Islet precursor cell (in vitro differentiated cells): ENCODE measurements around the gene ID3.
"Not testable (repeated sequence)": the region's sequence is repeated elsewhere in the genome, so short reads cannot be mapped to it uniquely, and the experiment has no call there.

Experiments used
- DNase-seq: peaks from one replicate; pipeline ENCODE4 v3.0.0-alpha.2; 2018

ID3 gene

DNA sequence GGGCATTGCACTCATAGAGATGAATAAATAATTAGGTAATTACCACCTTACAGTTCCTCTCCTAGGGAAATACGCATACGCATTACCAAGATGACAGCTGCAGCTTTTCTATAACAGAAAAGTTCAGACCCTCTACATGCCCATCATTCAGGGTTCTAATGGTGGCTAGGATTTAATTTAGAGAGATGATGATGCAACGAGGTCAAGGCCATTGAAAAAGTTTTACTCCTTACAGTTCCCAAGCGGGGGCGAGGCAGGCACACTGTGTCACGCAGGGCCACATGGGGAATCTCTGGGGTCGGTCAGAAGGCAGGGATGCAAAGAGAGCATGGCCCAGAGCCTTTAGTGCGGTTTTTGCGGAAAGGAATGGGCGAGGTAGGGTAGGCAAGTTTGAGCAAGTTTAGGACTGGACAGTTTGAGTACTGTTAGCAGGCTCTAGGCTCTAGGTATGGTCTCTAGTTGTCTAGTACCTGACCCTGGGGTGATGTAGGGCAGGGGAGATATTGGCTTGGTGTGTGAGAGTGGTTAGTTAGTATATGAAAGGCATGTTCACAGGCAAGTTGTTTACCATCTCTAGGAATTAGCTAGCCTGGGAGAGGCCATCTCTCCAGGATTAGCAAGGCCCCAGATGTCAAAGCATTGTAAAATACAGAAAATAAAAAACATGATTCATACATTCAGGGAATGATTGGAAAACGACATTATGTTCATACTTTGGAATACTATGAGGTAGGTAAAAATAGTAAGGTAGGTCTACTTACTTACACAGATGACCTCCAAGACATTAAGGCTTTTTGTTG lies 29.6 kb upstream of the ID3 start:
- no peak for DNase-seq

DNA sequence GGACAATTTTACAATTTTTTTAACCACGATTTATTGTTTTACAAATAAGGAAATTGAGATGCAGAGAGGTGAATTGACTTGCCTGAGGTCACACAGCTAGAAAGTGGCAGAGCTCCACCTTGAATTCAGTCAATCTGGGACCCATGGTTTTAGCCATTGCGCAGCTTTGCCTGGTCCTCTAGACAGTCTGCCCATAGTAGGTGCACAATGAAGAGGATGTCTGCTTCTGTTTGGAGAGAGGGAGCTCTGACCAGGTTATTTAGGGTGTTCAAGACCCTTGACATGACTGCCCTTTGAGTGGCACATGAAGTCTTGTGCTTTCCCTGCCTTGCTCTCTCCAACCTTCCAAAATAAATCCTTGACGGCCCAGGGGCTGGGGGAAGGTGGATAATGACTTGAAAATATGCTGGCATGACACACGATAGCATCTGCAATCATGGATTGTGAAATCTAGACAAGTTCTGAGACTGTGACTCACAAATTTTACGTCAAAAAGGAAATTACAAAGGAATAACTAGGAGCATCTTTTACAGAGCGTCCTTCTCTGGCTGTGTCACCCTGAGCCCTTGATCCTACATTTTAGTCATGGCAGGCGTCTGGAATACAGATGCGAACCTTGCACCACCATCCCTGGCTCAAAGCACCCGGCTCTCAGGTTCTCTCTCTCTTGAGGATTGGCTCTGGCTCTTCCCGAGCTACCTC lies 26.2 kb upstream of the ID3 start:
- peak; percentile 79 for DNase-seq

DNA sequence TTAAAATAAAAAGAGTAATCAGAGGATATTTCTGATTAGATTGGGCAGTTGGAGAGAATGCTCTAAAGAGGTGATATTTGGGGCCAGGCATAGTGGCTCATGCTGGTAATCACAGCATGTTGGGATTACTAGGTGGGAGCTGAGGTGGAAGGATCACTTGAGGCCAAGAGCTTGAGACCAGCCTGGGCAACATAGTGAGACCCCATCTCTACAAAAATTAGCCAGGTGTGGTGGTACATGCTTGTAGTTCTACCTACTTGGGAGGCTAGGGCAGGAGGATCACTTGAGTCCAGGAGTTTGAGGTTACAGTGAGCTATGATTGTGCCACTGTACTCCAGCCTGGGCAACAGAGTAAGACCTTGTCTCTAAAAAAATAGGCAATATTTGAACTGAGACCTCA lies 24.4 kb upstream of the ID3 start:
- DNase-seq = not testable (repeated sequence)

DNA sequence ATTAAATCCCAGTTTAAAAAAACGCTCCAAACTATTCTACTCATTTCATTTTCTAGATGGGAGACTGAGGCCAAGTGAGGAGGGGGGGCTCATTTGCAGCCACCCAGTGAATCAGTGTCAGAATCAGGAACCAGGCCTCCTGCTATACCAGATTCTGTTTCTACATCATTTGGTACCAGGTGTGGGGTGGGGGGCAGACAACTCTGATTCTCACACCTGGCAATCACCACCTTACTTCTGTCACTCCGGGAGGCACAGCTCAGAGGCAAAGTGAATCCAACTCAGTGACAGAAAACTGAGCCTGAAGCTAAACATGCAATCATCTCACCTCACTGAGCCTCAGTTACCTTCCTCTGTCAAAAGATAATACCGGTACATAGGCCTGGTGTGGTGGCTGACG lies 23.5 kb upstream of the ID3 start:
- DNase-seq = no peak

DNA sequence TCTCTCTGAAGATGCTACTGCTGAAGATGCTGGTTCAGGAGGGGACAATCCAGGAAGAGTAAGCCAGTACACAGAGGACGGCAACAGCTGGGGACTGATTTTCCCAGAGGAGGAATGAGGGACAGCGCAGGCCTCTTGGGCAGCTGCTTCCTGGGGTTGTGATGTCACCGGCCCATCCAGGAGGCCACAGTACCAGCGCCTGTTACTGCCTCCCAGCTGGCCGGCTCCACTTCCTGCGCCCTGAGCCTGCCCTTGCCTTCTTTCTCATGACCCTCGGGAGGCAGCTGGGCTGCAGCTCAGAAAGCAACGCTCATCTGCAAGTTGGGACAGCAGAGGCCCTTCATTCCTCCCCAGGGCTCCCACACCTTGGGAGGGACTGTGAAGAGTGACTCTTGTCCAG lies 21.9 kb upstream of the ID3 start:
- peak; percentile 84 for DNase-seq

DNA sequence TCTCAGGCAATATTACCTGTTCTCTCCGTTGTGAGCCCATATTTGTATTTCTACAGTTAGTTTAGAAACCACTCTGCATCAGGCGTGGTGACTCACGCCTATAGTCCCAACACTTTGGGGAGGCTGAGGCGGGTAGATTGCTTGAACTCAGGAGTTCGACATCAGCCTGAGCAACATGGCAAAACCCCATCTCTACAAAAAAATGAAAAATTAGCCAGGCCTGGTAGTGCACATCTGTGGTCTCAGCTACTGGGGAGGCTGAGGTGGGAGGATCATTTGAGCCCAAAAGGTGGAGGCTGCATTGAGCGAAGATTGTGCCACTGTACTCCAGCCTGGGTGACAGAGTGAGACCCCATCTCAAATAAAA lies 19.7 kb upstream of the ID3 start:
- DNase-seq = no peak

DNA sequence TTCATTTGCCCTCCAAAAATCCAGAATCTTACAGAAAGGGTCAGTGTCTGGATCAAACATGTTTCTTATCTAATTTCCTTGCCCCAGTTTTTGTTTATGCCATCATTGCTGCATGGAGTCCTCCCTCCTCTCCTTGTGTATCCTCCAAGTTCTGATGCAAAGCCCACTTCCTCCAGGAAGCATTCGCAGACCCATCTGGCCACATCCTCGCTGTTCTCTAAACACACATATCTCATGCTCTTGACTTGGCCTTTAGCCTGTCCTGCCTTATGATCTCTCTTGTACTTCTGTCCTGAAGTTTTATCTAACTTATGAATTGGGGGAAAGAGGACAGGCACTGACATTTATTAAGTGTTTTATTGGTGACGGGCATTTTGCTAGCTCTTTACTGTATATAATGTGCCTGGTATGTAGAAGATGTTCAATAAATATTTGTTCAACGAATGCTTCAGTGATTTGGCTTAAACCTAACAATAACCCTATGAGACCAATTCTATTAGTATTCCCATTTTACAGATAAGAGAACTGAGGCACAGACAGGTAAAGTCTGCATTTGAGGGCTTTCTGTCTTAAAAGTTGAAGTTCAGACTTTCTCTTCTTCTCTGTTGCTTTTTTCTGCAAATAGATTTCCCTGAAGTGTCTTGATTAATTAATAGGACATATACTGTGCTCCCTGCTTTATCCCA lies 19.2 kb upstream of the ID3 start:
- DNase-seq = no peak

DNA sequence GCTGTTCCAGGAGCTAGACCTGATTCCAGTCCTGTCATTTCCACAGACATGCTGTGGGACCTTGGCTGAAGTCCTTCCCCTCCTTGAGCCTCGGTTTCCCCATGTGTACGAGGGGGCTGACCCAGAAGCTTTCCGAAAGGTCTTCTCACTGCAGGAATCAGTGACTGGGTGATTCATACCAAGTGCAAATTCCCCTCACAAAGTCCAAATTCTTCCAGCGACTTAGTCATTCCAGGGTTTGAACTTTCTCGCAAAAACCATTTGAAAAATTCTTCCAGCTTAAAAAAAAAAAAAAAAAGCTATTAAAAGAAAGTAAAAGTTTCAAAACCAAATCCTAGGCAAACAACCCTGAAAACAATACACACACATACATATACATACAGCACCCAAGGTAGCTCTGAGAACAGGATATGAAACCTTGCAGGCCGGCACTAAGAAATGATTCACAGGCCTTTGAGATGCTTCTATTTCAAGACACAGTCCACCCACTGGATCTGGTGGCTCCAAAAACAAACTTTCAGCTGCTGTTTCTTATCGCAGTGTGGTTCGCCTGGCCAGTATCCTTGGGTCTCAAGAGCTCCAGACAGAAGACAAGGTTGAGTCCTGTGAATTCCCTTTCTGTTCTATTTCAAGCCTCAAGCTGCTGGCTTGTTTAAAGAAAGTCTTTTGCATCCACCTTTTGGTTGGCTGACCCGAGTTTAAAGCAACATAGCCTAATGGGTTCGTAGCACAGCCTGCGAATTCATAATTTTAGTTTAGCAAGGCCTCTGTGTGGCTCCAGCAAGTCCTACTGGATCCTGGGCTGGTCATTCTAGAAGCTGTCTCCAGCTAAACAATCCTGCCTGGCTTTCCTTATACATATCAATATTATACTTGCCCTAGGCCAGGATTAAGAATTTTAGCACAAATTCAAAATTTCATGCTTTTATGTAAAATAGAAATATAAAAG lies 18.0 kb upstream of the ID3 start:
- DNase-seq = peak; percentile 86

DNA sequence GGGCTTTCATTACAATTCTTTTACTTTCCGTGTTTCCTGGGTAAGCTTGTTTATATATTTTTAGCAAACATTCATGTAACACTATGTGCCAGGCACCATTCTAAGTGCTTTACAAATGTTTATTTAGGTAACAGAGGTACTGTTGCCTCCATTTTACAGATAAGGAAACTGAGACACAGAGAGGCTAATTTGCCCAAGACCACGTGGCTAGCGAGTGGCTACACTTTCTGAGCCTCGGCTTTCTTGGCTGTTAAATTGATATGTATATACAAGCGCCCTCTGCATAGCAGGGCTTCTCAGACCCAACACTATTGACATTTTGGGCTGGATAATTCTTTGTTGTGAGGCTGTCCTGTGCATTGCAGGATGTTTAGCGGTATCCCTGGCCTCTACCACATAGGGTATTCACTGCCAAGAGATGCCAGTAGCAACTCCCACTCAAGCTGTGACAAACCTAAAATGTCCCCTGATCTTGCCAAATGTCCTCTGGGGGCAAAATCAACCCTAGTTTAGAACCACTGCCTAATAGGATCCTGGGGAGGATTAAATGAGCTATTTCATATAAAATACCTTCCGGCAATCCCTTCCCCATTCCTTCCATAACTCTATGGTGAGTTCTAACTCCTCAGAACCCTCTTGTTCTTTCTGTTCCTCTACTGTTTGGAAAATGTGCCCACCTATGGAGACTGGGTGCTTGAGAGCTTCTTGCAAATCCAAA lies 17.2 kb upstream of the ID3 start:
- no peak for DNase-seq

DNA sequence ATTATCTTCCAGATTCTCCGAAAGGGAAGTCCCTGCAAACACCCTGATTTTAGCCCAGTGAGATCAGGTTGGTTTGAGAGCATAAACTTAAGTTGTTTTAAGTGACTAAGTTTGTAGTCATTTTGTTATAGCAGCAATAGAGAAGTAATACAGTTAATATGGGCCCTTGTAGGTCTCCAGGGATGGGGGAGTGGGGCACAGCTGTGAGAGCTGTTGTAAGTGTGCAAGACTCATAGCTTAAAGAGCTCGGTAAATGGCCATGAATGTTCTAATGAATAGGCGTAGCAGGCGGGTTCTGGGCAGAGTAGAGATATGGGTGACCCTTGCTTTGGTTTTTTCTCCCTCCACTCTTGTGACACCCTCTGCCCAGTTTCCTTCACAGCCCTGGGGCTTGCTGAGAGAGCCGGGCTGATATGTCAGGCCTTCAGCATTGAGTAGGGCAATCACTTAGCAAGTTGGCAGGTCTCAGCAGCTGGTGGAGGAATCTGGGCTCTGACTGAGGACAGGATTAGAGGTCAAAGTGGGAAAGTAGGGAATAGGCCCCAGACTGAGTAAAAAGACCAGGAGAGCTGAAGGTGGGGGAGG lies 16.0 kb upstream of the ID3 start:
- DNase-seq = no peak

DNA sequence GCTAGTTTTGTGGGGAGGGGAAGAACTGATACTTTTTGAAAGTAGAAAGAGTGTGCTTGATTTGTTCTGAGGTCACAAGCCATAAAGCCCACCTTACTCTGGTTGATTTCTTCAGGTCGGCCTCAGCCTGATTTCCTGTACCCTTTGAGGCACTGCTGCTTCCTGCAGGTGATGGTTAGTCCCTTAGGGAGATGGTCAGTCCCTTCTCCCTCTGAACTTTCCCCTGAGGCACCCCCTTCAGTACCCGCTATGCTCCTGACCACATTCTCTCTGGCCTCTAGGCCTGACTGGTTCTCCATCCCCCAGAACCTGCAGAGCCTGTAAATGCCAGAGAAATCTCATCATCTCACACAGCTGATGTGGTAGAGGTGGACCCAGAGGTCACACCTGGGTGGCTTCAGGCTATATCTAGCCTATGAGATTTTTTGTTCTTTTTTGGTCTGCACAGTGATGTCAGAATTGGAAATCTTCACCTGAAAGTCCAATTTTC lies 15.0 kb upstream of the ID3 start:
- DNase-seq = peak; percentile 87

DNA sequence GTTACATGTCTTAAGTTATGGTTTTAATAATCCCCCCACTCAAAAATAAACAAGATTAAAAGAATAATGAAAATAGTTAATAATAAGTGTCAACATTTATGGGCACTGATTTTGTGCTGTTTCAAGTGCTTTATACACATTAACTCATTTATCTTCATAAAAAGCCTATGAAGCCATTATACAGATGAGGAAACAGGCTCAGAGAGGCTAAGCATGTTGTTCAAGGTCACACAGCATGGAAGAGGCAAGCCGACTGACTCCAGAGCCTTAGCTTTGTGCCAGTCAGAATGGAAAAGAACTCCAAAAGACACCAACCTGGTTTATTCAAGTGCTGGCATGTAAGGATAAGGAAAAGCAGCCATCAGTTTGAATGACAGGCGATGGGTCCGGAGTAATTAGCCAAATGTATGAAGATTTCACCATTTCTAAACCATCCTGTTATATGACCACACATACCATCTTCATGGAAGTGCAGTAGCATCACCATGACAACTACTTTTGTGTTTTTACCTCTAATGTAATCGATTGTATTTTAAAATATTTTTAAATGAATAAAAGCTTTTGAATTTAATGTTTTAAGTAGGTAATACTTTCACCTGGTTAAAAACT lies 14.4 kb upstream of the ID3 start:
- DNase-seq = no peak

DNA sequence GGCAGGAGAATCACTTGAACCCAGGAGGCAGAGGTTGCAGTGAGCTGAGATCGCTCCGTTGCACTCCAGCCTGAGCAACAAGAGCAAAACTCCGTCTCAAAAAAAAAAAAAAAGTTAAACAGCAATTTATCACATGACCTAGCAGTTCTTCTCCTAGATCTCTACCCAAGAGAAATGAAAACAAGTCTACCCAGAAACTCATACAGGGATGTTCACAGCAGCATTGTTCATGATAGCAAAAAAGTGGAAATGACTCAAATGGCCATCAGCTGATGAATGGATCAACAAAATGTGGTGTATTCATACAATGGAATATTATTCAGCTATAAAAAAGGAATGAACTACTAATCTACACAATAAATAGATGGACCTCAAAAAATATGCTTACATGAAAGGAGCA lies 12.2 kb upstream of the ID3 start:
- DNase-seq = no peak

DNA sequence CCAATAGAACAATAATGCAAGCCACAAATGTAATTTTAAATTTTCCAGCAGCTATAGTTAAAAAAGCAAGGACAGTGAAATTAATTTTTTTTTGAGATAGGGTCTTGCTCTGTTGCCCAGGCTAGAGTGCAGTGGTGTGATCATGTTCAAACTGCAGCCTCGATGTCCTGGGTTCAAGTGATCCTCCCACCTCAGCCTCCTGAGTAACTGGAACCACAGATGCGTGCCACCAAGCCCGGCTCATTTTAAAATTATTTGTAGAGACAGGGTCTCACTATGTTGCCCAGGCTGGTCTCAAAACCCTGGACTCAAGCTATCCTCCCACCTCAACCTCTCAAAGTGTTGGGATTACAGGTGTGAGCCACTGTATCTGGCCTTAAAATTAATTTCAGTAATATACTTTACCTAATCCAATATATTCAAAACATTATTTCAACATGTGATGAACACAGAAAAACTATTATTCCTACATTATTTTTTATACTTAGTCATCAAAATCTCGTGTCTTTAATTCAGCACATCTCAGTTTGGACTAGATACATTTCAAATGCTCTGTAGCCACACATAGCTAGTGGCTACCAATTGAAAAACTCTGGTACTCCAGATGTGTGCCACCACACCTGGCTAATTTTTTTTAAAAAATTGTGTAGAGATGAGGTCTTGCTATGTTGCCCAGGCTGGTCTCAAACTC lies 10.8 kb upstream of the ID3 start:
- no peak for DNase-seq

DNA sequence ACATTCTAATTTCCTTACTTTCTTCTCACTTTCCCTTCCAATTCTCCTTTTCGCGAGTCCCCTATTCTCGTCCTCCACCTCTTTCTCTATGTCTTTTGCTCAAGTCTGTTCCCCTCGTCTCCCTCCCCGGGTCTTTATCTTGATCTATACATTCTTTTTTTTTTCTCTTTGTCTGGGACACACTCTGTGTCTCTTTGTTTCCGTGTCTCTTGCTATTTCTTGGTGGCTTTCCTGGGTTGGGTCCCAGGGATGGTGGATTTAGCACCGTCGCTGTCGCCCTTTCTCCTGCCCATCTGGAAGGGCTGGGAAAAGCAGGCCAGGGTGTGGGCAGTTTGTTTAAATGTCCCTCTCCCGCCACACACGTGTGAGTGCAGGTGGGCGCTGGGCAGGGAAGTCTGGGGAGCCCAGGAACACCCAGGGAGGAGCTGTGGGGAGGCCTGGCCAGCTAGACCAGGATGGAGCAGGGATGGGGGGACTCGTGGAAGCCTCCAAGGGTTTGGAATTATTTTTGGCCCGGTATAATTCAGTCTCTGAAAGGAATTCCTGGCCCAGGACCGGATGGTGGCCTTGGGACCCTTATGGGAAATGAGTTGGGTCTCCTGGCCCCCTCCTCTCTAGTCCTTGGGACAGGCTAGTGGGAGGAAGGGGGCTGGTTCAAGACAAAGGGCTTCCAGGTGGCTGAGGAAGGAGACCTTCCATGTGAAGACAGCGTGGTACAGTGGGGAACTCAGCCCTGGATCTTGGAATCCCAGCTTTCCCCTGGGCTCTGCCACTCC lies 9.5 kb upstream of the ID3 start:
- no peak for DNase-seq

DNA sequence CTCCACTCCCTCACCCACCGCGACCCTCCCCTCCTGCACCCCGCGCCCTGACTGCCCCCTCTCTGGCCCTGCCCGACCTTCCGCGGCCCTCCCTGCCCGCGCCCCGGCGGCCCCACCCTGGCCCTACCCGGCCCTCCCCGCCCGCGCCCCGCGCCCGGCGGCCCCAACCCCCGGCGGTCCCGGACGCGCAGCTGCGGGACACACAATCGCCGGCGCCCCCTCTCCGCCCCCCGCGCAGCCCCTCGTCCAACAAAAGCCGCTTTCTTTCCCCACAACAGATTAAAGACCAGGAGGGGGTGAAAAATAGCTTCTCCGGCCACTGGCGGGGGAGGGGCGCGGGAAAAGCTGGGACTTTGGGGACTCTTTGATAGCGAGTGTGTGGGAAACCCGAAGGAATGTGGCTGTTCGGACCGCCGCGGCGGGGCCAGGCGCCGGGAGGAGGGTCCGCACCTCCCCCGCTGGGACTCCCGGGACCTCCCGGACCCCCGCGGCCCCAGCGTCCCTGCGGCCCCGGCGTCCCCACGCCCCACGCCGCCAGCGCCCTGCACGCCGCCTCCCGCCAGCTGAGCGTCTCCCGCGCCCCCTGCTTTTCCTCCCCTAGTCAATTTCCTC lies 8.8 kb upstream of the ID3 start:
- peak; percentile 75 for DNase-seq

DNA sequence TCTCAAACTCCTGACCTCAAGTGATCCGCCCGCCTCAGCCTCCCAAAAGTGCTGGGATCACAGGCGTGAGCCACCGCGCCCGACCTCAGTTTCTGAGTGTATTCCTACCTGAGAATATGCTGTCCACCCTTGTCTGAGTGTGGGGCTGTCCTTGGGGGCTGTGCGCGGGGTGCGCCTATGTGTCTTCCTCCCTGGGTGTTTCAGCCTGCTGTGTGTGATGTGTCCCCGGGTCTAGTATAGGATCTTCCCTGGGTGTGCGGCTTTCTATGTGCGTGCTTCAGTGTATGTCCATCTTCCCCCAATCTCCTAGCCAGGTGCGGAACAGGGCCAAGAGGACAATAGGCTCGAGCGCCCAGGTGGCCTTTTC lies 8.3 kb upstream of the ID3 start:
- no peak for DNase-seq

DNA sequence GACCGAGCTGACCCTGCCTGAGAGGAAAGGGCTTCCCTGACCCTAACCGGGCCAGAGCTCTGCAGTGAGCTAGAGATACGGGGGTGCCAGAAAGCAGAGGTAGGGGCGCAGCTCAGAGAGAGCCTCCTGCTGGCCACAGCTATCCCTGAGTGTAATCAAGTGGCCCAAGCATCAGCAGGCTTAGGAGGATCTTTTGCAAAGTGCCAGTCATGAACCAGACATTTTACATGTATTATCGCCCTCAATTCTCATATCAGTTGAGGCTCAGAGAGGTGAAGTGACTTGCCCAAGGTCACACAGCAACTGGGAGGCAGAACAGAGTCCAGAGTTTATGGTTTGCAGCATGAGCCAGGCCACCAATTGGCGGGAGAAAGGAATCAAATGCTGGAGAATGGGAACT lies 7.0 kb upstream of the ID3 start:
- no peak for DNase-seq

DNA sequence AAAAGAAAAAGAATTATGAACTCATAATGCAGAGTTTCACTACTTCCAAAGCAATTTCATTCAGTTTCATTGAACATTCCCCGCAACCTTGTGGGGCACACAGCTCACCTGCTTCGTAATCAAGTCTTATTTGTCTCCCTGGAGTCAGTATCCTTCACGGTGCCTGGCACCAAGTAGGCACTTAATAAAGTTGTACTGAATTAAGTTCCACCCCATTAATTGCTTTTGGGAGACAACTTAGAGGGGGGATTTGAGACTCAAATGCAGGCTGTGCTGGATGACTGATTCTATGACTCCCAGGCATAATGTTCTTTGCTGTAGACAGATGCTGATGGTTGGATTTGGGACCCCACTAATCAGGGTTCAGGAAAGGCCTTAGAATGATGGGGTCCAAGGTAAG lies 6.5 kb upstream of the ID3 start:
- no peak for DNase-seq
